H9 (cell line): Measurements from ENCODE around the gene RAD23A. TPM values are rescaled to one million over a fixed set of nuclear protein-coding genes. Genes with fewer than 3 reads are reported as not detected.

ENCODE experiments used
- DNase-seq: peaks from one replicate; pipeline ENCODE4 v3.0.0-alpha.2; 2017
- H2AFZ ChIP-seq: one replicate; pipeline ENCODE4 v1.6.1; 2013; ENCODE audit warnings: mild to moderate bottlenecking, low read length, control low read depth, moderate library complexity
- H2AK5ac ChIP-seq: 2 replicates; pipeline ENCODE4 v1.6.1; 2013; ENCODE audit warnings: low read length, control low read depth, mixed read lengths; ENCODE audit not compliant: insufficient read length
- H2BK120ac ChIP-seq: one replicate; pipeline ENCODE4 v1.6.1; 2013; ENCODE audit warnings: low read depth, mild to moderate bottlenecking, low read length, control low read depth, inconsistent platforms; ENCODE audit not compliant: poor library complexity, severe bottlenecking
- H2BK12ac ChIP-seq: 2 replicates; pipeline ENCODE4 v1.6.1; 2013; ENCODE audit warnings: low read length, control low read depth, mixed read lengths, low read depth; ENCODE audit not compliant: insufficient read length
- H2BK15ac ChIP-seq: 2 replicates; pipeline ENCODE4 v1.6.1; 2013; ENCODE audit warnings: low read depth, low read length, control low read depth
- H2BK20ac ChIP-seq: one replicate; pipeline ENCODE4 v1.6.1; 2013; ENCODE audit warnings: low read depth, mild to moderate bottlenecking, low read length, control low read depth, inconsistent platforms; ENCODE audit not compliant: poor library complexity, severe bottlenecking
- H2BK5ac ChIP-seq: 2 replicates; pipeline ENCODE4 v1.6.1; 2013; ENCODE audit warnings: low read length, control low read depth, mixed read lengths; ENCODE audit not compliant: insufficient read length
- H3K14ac ChIP-seq: 2 replicates; pipeline ENCODE4 v1.6.1; 2013; ENCODE audit warnings: low read length, control low read depth; ENCODE audit not compliant: insufficient read depth
- H3K18ac ChIP-seq: 2 replicates; pipeline ENCODE4 v1.6.1; 2013; ENCODE audit warnings: low read depth, mild to moderate bottlenecking, mixed read lengths, low read length, control low read depth; ENCODE audit not compliant: insufficient read length
- H3K23ac ChIP-seq: 2 replicates; pipeline ENCODE4 v1.6.1; 2013; ENCODE audit warnings: low read length, control low read depth, mixed read lengths, low read depth; ENCODE audit not compliant: insufficient read length
- H3K23me2 ChIP-seq: 2 replicates; pipeline ENCODE4 v1.6.1; 2013; ENCODE audit warnings: low read depth, mild to moderate bottlenecking, mixed read lengths, low read length, control low read depth; ENCODE audit not compliant: insufficient read length, poor library complexity, severe bottlenecking
- H3K27ac ChIP-seq: 2 replicates; pipeline ENCODE4 v1.5.1; 2013; ENCODE audit warnings: low read length, control low read depth, mixed read lengths, low read depth; ENCODE audit not compliant: insufficient read length
- H3K27me3 ChIP-seq: 2 replicates; pipeline ENCODE4 v1.6.1; 2013; ENCODE audit warnings: low read length, control low read depth, inconsistent platforms; ENCODE audit not compliant: insufficient read depth
- H3K4ac ChIP-seq: 2 replicates; pipeline ENCODE4 v1.6.1; 2013; ENCODE audit warnings: low read depth, mild to moderate bottlenecking, control low read depth, inconsistent platforms, low read length, moderate library complexity
- H3K4me1 ChIP-seq: 2 replicates; pipeline ENCODE4 v1.6.1; 2013; ENCODE audit warnings: low read length, control low read depth, inconsistent platforms; ENCODE audit not compliant: insufficient read depth
- H3K4me2 ChIP-seq: 2 replicates; pipeline ENCODE4 v1.6.1; 2013; ENCODE audit warnings: low read length, control low read depth, mixed read lengths; ENCODE audit not compliant: insufficient read length, insufficient read depth
- H3K56ac ChIP-seq: 2 replicates; pipeline ENCODE4 v1.6.1; 2013; ENCODE audit warnings: low read depth, mild to moderate bottlenecking, mixed read lengths, low read length, control low read depth; ENCODE audit not compliant: insufficient read length
- H3K79me1 ChIP-seq: 2 replicates; pipeline ENCODE4 v1.6.1; 2013; ENCODE audit warnings: low read depth, mild to moderate bottlenecking, moderate library complexity, low read length, control low read depth, inconsistent platforms; ENCODE audit not compliant: insufficient read depth, poor library complexity, severe bottlenecking
- H3K79me2 ChIP-seq: 2 replicates; pipeline ENCODE4 v1.6.1; 2013; ENCODE audit warnings: low read length, control low read depth, inconsistent platforms; ENCODE audit not compliant: insufficient read depth
- H3K9ac ChIP-seq: 2 replicates; pipeline ENCODE4 v1.6.1; 2013; ENCODE audit warnings: low read length, control low read depth, mixed read lengths; ENCODE audit not compliant: insufficient read length; ENCODE audit errors: extremely low read depth
- H3K9me3 ChIP-seq: one replicate; pipeline ENCODE4 v1.6.1; 2013; ENCODE audit warnings: low read depth, low read length, inconsistent platforms; ENCODE audit not compliant: control insufficient read depth
- H3T11ph ChIP-seq: one replicate; pipeline ENCODE4 v1.6.1; 2013; ENCODE audit warnings: mild to moderate bottlenecking, low read length, control low read depth, inconsistent platforms
- H4K20me1 ChIP-seq: one replicate; pipeline ENCODE4 v1.6.1; 2013; ENCODE audit not compliant: control insufficient read depth, insufficient read length, insufficient read depth
- H4K5ac ChIP-seq: 2 replicates; pipeline ENCODE4 v1.6.1; 2013; ENCODE audit warnings: low read depth, mild to moderate bottlenecking, mixed read lengths, low read length, control low read depth; ENCODE audit not compliant: insufficient read length
- H4K8ac ChIP-seq: replicated peaks from 2 replicates; pipeline ENCODE4 v1.6.1; 2013; ENCODE audit warnings: low read length, control low read depth, mixed read lengths, low read depth; ENCODE audit not compliant: insufficient read length
- H4K91ac ChIP-seq: 2 replicates; pipeline ENCODE4 v1.6.1; 2013; ENCODE audit warnings: low read depth, mild to moderate bottlenecking, moderate library complexity, mixed read lengths, low read length, control low read depth; ENCODE audit not compliant: insufficient read length
- H3K27ac Mint-ChIP-seq, 3 experiments: 2 replicates in 2 of 3; 3 replicates in 1 of 3; pipeline ENCODE4 v1.8.0; 2020 to 2021; ENCODE audit warnings: mixed read lengths in 3 of 3, mild to moderate bottlenecking in 1 of 3, moderate library complexity in 1 of 3
- H3K27me3 Mint-ChIP-seq: 2 replicates; pipeline ENCODE4 v1.8.0; 2021; ENCODE audit warnings: low read depth, mild to moderate bottlenecking, moderate library complexity, mixed read lengths
- H3K36me3 Mint-ChIP-seq, 3 experiments: 2 replicates in 2 of 3; 3 replicates in 1 of 3; pipeline ENCODE4 v1.8.0; 2020 to 2021; ENCODE audit warnings: low read depth in 3 of 3, mixed read lengths in 3 of 3; ENCODE audit not compliant: insufficient read depth in 1 of 3
- H3K4me1 Mint-ChIP-seq, 2 experiments: 2 replicates each; pipeline ENCODE4 v1.8.0; 2020; ENCODE audit warnings: mixed read lengths in 2 of 2
- H3K4me3 Mint-ChIP-seq, 2 experiments: 2 replicates in 1 of 2; 3 replicates in 1 of 2; pipeline ENCODE4 v1.8.0; 2020 to 2021; ENCODE audit warnings: mild to moderate bottlenecking in 2 of 2, mixed read lengths in 2 of 2, moderate library complexity in 1 of 2
- H3K9me3 Mint-ChIP-seq, 2 experiments: 2 replicates in 1 of 2; 3 replicates in 1 of 2; pipeline ENCODE4 v1.8.0; 2020; ENCODE audit warnings: mild to moderate bottlenecking in 2 of 2, mixed read lengths in 2 of 2, moderate library complexity in 1 of 2
- CTCF ChIP-seq: fragments of 200-600 bp; sonication (generic); conservative IDR thresholded peaks from 3 replicates; pipeline ENCODE4 v1.8.0; 2021; ENCODE audit warnings: antibody characterized with exemption, mild to moderate bottlenecking
- whole genome bisulfite sequencing: extraction: QIAGEN DNeasy Blood & Tissue Kit; methylation state at CpG from one replicate; pipeline ENCODE4 v1.1.7; 2013; ENCODE audit warnings: missing lambda C conversion rate, low lambda C conversion rate, mixed read lengths; ENCODE audit not compliant: insufficient read length; ENCODE audit errors: extremely low coverage; 5-methylcytosine and 5-hydroxymethylcytosine counted together
- total RNA-seq: library from RNA; stranded (reverse); gene quantifications from 2 replicates; pipeline ENCODE4 v1.2.1, GENCODE V29; 2021

RAD23A gene
- total RNA-seq, 1 experiment from 2014 or later: 62.2 TPM

GRCh38 chr19:12946092-12946721, 545 bp downstream of the RAD23A start:
- DNase-seq: peak; percentile 87
- Histone ChIP-seq H2AK5ac (no peak overlapping the region), H4K5ac (no peak overlapping the region), H3K4me2 (peak overlapping the region; percentile 96), H3K9ac (peak overlapping the region; percentile 97), H2AFZ (no peak overlapping the region), H3K79me2 (no peaks in the 10 kb centered on the region; the same call in 1 of the 2 replicates), H3K23ac (no peak overlapping the region), H4K91ac (no peak overlapping the region), H3K14ac (peak overlapping the region; percentile 60; the same call in 1 of the 2 replicates), H2BK15ac (no peak overlapping the region), H3K9me3 (no peaks in the 10 kb centered on the region), H3K27ac (peak overlapping the region; percentile 42), H3T11ph (no peak overlapping the region), H2BK5ac (no peak overlapping the region), H2BK12ac (no peak overlapping the region), H4K20me1 (no peaks in the 10 kb centered on the region), H3K18ac (peak overlapping the region; percentile 82), H2BK20ac (no peak overlapping the region), H2BK120ac (no peak overlapping the region), H4K8ac (no peak overlapping the region), H3K79me1 (no peaks in the 10 kb centered on the region), H3K27me3 (no peaks in the 10 kb centered on the region), H3K23me2 (no peaks in the 10 kb centered on the region), H3K4ac (no peak overlapping the region), H3K4me1 (no peaks in the 10 kb centered on the region), H3K56ac (no peak overlapping the region)
- peaks cover 10 to 22% of the 10 kb centered on the region in 2 experiments for H3K4me1 Mint-ChIP-seq
- peak overlapping the region; percentile 81 to 99 (median 93) for H3K27ac Mint-ChIP-seq
- no CpG with 5 or more reads among the region's 40 CpGs for WGBS
- 0 out of 5 replicates have a peak, but pooled peaks cover 0 to 3% of the 10 kb centered on the region in 2 experiments for H3K9me3 Mint-ChIP-seq
- H3K4me3 Mint-ChIP-seq: peak overlapping the region; percentile 79 to 90
- no peak for TF ChIP-seq CTCF
- no peaks in the 10 kb centered on the region for H3K27me3 Mint-ChIP-seq
- peaks cover 56 to 83% (median 75%) of the 10 kb centered on the region in 3 experiments for H3K36me3 Mint-ChIP-seq
